Epidermal melanocyte (primary cell): Measurements from ENCODE around the gene PNLIP.

Experiments
- DNase-seq: peaks from one replicate; pipeline ENCODE4 v3.0.0; 2011; ENCODE audit warnings: low spot score; ENCODE audit not compliant: insufficient read length

PNLIP gene

GRCh38 chr10:116574797-116575196, 29.1 kb downstream of the PNLIP start:
- no peak for DNase-seq

GRCh38 chr10:116587878-116588591, 42.3 kb downstream of the PNLIP start:
- DNase-seq = no peak

GRCh38 chr10:116588995-116589394, 43.3 kb downstream of the PNLIP start:
- DNase-seq = no peak

GRCh38 chr10:116589926-116590325, 44.2 kb downstream of the PNLIP start:
- DNase-seq = no peak

GRCh38 chr10:116590590-116591444, 45.1 kb downstream of the PNLIP start, which contains the start of gene PNLIPRP1:
TSS of gene PNLIPRP1 (plus strand) at chr10:116590959. CDS start at chr10:116591130, 171 bp downstream.
- DNase-seq = no peak

GRCh38 chr10:116593139-116593740, 47.5 kb downstream of the PNLIP start:
- no peak for DNase-seq

GRCh38 chr10:116594525-116595035, 48.8 kb downstream of the PNLIP start:
- DNase-seq = no peak

GRCh38 chr10:116596062-116596461, 50.3 kb downstream of the PNLIP start:
- no peak for DNase-seq

GRCh38 chr10:116597543-116597942, 51.8 kb downstream of the PNLIP start:
- no peak for DNase-seq

- DNase-seq = no peak
Observed at GRCh38 chr10:116598329-116598728, 52.6 kb downstream of the PNLIP start.

- no peak for DNase-seq
Observed at GRCh38 chr10:116599991-116600390, 54.3 kb downstream of the PNLIP start.

GRCh38 chr10:116602648-116603400, 57.1 kb downstream of the PNLIP start:
- no peak for DNase-seq

GRCh38 chr10:116606061-116606483, 60.3 kb downstream of the PNLIP start:
- no peak for DNase-seq

- no peak for DNase-seq
Observed at GRCh38 chr10:116607336-116607735, 61.6 kb downstream of the PNLIP start.

GRCh38 chr10:116608686-116609594, 63.2 kb downstream of the PNLIP start:
- DNase-seq = no peak

GRCh38 chr10:116610443-116611152, 64.9 kb downstream of the PNLIP start:
- DNase-seq = no peak

GRCh38 chr10:116611153-116611545, 65.4 kb downstream of the PNLIP start:
- no peak for DNase-seq

GRCh38 chr10:116612107-116612769, 66.5 kb downstream of the PNLIP start:
- no peak for DNase-seq

GRCh38 chr10:116613471-116613870, 67.7 kb downstream of the PNLIP start:
- DNase-seq = no peak
